Measurements from ENCODE around the gene DUXB. TPM values are rescaled to one million over a fixed set of nuclear protein-coding genes. Genes with fewer than 3 reads are reported as not detected.

Gene DUXB
- polyA plus RNA-seq, 1 donor (not counting 4 experiments of a cell fraction or from before 2014, with no cell fraction given), result not detected

DNA sequence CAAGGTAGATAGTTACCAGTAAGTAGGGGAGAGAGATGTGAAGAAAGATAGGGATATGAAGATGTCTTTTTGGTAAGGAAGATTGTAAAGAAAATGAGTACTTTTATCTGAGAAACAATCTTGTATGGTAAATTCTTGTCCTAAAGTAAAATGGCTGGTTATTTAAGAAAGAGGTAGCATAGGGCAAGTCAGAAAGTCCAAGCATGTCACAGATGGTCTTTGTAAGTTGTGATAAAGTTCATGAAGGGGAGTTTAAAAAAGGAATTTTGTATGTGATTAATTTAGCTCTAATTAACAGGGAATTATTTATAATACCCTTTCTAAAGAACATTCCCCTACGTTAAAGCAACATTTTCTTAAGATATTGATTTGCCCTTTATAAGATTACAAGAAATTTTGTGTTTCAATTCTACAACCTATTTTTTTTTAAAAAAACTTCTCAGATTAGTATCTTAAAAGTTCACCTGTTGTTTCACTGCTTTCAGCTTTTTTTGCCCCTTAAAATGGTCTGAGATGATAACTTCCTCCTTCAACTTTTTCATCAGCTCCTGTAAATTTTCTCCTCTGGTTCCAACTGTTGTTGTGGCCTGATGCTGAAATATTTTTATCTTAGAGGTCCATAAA is 41.3 kb upstream of the DUXB start:
- no peak overlapping the region for H3K27ac ChIP-seq (ENCODE audit: control insufficient read depth, insufficient read depth, low read length)
- H3K36me3 ChIP-seq (ENCODE audit: control insufficient read depth in 2 of 2, extremely low read depth in 1 of 2, insufficient read depth in 2 of 2, low read length in 2 of 2), result no peaks in the 10 kb centered on the region
- no peaks in the 10 kb centered on the region for H3K9me3 ChIP-seq (ENCODE audit: control insufficient read depth, low read depth, low read length)
- DNase-seq (ENCODE audit: low read depth, low spot score), result no peak
- no peak overlapping the region for H3K9ac ChIP-seq (ENCODE audit: control insufficient read depth, extremely low read depth, insufficient read depth, low read length)
- FAIRE-seq, result no peak
- no peaks in the 10 kb centered on the region for H3K4me1 ChIP-seq (ENCODE audit: control insufficient read depth, extremely low read depth, insufficient read depth, low read length)
- no peaks in the 10 kb centered on the region for H3K79me2 ChIP-seq (ENCODE audit: control insufficient read depth, insufficient read depth, low read length)
- no peak overlapping the region for H2AFZ ChIP-seq (ENCODE audit: control insufficient read depth, low read length)
- H3K27me3 ChIP-seq (ENCODE audit: control insufficient read depth, extremely low read depth, insufficient read depth, low read length), result no peaks in the 10 kb centered on the region
- no peak overlapping the region for H3K4me3 ChIP-seq (ENCODE audit: control insufficient read depth in 2 of 3, extremely low read depth in 1 of 3, insufficient read depth in 2 of 3, low read depth in 1 of 3, low read length in 3 of 3)
- H3K4me2 ChIP-seq (ENCODE audit: control insufficient read depth, extremely low read depth, insufficient read depth, low read depth, low read length), result no peak overlapping the region
- no peaks in the 10 kb centered on the region for H4K20me1 ChIP-seq (ENCODE audit: control insufficient read depth, extremely low read depth, insufficient read depth, low read length)
- TF ChIP-seq, protein P1, sequence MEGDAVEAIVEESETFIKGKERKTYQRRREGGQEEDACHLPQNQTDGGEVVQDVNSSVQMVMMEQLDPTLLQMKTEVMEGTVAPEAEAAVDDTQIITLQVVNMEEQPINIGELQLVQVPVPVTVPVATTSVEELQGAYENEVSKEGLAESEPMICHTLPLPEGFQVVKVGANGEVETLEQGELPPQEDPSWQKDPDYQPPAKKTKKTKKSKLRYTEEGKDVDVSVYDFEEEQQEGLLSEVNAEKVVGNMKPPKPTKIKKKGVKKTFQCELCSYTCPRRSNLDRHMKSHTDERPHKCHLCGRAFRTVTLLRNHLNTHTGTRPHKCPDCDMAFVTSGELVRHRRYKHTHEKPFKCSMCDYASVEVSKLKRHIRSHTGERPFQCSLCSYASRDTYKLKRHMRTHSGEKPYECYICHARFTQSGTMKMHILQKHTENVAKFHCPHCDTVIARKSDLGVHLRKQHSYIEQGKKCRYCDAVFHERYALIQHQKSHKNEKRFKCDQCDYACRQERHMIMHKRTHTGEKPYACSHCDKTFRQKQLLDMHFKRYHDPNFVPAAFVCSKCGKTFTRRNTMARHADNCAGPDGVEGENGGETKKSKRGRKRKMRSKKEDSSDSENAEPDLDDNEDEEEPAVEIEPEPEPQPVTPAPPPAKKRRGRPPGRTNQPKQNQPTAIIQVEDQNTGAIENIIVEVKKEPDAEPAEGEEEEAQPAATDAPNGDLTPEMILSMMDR (optimal IDR thresholded peaks at IDR 0.05 in 1 of 3, IDR thresholded peaks at IDR 0.05 in 1 of 3, conservative IDR thresholded peaks at IDR 0.05 in 1 of 3; ENCODE audit: extremely low read depth in 1 of 3, insufficient read depth in 2 of 3, low read length in 3 of 3), result no peak
- no peak for TF ChIP-seq EZH2 (IDR thresholded peaks at IDR 0.05; ENCODE audit: low read length)
- dilution Hi-C loops (cut with MboI; ENCODE audit: extremely low pct_ligation_motif_present, low sequenced_read_pairs), result no loop called here
- no peaks in the 10 kb centered on the region for H3K9me1 ChIP-seq (ENCODE audit: control insufficient read depth, extremely low read depth, insufficient read depth, low read length)

DNA sequence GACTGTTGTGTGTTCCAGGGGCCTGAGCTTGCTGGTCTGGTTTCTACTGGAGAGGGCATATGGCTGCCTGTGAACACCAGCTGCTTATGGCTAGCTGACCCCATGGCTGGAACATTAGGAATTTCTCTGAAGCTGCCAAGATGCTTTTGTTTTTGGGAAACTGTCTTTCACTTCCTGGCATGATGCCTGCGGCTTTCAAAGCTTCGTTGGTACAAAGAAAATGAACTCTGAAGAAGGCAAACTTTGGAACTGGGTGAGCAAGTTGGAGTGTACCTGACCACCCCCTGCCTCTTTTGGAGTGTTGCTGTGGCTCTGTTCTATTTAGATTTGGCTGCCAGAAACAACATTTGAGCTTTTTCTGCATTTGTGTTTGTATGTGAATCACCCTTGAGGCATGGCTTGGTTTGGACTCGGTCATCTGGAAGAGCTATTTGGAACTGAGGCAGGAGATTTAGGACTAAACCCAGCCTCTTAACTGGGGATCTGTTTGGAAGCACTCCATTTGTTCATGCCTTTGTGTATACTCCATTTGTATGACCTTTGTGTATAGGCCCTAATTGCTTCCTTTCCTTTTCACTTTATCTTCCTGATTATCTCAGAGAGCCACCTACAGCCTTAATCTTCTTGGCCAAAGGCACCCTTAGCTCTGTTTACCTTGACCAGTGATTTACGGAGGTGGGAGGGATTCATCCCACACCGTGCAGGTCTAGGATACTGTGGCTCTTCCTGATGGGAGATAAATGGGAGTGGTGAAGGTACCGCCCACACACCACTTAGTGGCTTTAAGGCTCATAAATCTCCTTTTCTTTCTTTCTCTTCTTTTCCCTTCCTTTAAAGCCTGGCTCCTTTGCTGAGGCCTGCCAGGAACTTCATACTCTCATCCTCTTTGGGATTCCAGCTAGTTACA is 32.3 kb upstream of the DUXB start:
- no peak for FAIRE-seq
- no peak overlapping the region for H3K4me2 ChIP-seq (ENCODE audit: control insufficient read depth, extremely low read depth, insufficient read depth, low read depth, low read length)
- no peak for TF ChIP-seq EZH2 (IDR thresholded peaks at IDR 0.05; ENCODE audit: low read length)
- TF ChIP-seq, protein P1 (optimal IDR thresholded peaks at IDR 0.05 in 1 of 3, IDR thresholded peaks at IDR 0.05 in 1 of 3, conservative IDR thresholded peaks at IDR 0.05 in 1 of 3; ENCODE audit: extremely low read depth in 1 of 3, insufficient read depth in 2 of 3, low read length in 3 of 3), result no peak
- H4K20me1 ChIP-seq (ENCODE audit: control insufficient read depth, extremely low read depth, insufficient read depth, low read length), result no peaks in the 10 kb centered on the region
- H3K9me1 ChIP-seq (ENCODE audit: control insufficient read depth, extremely low read depth, insufficient read depth, low read length), result no peaks in the 10 kb centered on the region
- H3K4me1 ChIP-seq (ENCODE audit: control insufficient read depth, extremely low read depth, insufficient read depth, low read length), result no peaks in the 10 kb centered on the region
- H2AFZ ChIP-seq (ENCODE audit: control insufficient read depth, low read length), result no peak overlapping the region
- no peak overlapping the region for H3K4me3 ChIP-seq (ENCODE audit: control insufficient read depth in 2 of 3, extremely low read depth in 1 of 3, insufficient read depth in 2 of 3, low read depth in 1 of 3, low read length in 3 of 3)
- no peaks in the 10 kb centered on the region for H3K36me3 ChIP-seq (ENCODE audit: control insufficient read depth in 2 of 2, extremely low read depth in 1 of 2, insufficient read depth in 2 of 2, low read length in 2 of 2)
- H3K9me3 ChIP-seq (ENCODE audit: control insufficient read depth, low read depth, low read length), result no peaks in the 10 kb centered on the region
- H3K9ac ChIP-seq (ENCODE audit: control insufficient read depth, extremely low read depth, insufficient read depth, low read length), result no peak overlapping the region
- no peaks in the 10 kb centered on the region for H3K27me3 ChIP-seq (ENCODE audit: control insufficient read depth, extremely low read depth, insufficient read depth, low read length)
- DNase-seq (ENCODE audit: low read depth, low spot score), result no peak
- dilution Hi-C loops (cut with MboI; ENCODE audit: extremely low pct_ligation_motif_present, low sequenced_read_pairs), result no loop called here
- H3K79me2 ChIP-seq (ENCODE audit: control insufficient read depth, insufficient read depth, low read length), result no peaks in the 10 kb centered on the region
- no peak overlapping the region for H3K27ac ChIP-seq (ENCODE audit: control insufficient read depth, insufficient read depth, low read length)
